ENCODE results near the gene ANTXR1. TPM values are rescaled to one million over a fixed set of nuclear protein-coding genes. Genes with fewer than 3 reads are reported as not detected.

ANTXR1 gene
- total RNA-seq, 4 donors from 2014 or later: 52.8 to 116 (median 98.9) TPM

DNA sequence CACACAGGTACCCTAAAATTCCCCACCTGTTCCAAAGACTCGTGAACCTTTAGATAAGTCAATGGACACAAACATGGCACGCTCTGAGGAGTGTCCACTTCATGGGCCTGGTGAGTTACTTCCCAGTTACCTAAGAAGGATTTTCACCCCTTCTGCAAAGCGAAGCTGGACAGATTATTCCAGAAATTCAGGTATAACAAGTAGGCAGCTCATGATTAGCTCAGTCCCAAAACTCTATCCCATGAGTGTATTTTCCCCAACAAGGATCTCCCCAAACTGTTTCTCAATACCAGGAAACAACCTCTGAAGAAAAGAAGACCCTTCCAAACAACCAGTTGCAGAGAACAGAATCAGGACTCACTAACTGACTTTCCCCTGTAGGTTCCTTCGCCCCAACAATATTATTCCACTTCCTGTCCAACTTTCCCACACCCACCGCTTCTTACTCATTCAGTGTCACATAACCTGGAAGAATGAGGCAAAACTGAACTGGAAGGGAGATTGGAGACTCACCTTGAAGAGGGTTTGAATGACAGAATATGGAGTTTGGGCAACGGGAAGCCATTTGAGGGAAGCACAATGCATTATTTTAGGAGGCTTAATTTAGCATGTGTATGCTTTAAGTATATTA is 120.1 kb downstream of the ANTXR1 start:
- TF ChIP-seq, protein P1, sequence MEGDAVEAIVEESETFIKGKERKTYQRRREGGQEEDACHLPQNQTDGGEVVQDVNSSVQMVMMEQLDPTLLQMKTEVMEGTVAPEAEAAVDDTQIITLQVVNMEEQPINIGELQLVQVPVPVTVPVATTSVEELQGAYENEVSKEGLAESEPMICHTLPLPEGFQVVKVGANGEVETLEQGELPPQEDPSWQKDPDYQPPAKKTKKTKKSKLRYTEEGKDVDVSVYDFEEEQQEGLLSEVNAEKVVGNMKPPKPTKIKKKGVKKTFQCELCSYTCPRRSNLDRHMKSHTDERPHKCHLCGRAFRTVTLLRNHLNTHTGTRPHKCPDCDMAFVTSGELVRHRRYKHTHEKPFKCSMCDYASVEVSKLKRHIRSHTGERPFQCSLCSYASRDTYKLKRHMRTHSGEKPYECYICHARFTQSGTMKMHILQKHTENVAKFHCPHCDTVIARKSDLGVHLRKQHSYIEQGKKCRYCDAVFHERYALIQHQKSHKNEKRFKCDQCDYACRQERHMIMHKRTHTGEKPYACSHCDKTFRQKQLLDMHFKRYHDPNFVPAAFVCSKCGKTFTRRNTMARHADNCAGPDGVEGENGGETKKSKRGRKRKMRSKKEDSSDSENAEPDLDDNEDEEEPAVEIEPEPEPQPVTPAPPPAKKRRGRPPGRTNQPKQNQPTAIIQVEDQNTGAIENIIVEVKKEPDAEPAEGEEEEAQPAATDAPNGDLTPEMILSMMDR (IDR thresholded peaks at IDR 0.05): no peak
- TF ChIP-seq POLR2AphosphoS5 (IDR thresholded peaks at IDR 0.05): no peak
- Histone ChIP-seq H3K9me3 (no peaks in the 10 kb centered on the region), H3K4me3 (no peak overlapping the region), H3K27ac (no peak overlapping the region), H3K27me3 (no peaks in the 10 kb centered on the region), H3K4me1 (peaks cover 0 to 23% (median 4%) of the 10 kb centered on the region in 3 donors), H3K36me3 (peaks cover 0 to 37% of the 10 kb centered on the region in 2 donors)
- WGBS, 2 donors (ENCODE audit: low coverage in 1 of 2): 90 to 95% methylated on average over 6 of the region's 6 CpGs
- no peak for ATAC-seq

GRCh38 chr2:69133898-69134297 is 120.9 kb downstream of the ANTXR1 start:
- Histone ChIP-seq H3K4me3 (no peak overlapping the region), H3K27ac (peak overlapping the region in 1 of 4 donors; percentile 12), H3K4me1 (peaks cover 3 to 31% (median 4%) of the 10 kb centered on the region in 3 donors), H3K9me3 (no peaks in the 10 kb centered on the region), H3K36me3 (peaks cover 0 to 31% of the 10 kb centered on the region in 2 donors), H3K27me3 (no peaks in the 10 kb centered on the region)
- 91 to 93% methylated on average over 3 of the region's 3 CpGs for WGBS, 2 donors (ENCODE audit: low coverage in 1 of 2)
- TF ChIP-seq POLR2A (IDR thresholded peaks at IDR 0.05) (no peak), POLR2AphosphoS5 (IDR thresholded peaks at IDR 0.05) (no peak)
- TF ChIP-seq, protein P1 (IDR thresholded peaks at IDR 0.05): no peak
- ATAC-seq: no peak

- Histone ChIP-seq H3K4me1 (peaks cover 3 to 37% (median 4%) of the 10 kb centered on the region in 3 donors), H3K9me3 (no peaks in the 10 kb centered on the region), H3K27ac (peak overlapping the region in 1 of 4 donors; percentile 12), H3K36me3 (peaks cover 0 to 26% of the 10 kb centered on the region in 2 donors), H3K27me3 (no peaks in the 10 kb centered on the region), H3K4me3 (no peak overlapping the region)
- 19 to 46% methylated on average over 3 of the region's 3 CpGs for WGBS, 2 donors (ENCODE audit: low coverage in 1 of 2)
- TF ChIP-seq, protein P1 (IDR thresholded peaks at IDR 0.05): no peak
- no peak for TF ChIP-seq POLR2AphosphoS5 (IDR thresholded peaks at IDR 0.05)
- TF ChIP-seq POLR2A (IDR thresholded peaks at IDR 0.05): no peak
- TF ChIP-seq EP300 (IDR thresholded peaks at IDR 0.05): no peak
- no peak for ATAC-seq
Observed at GRCh38 chr2:69134306-69134945, 121.4 kb downstream of the ANTXR1 start.

- Histone ChIP-seq H3K36me3 (peaks cover 0 to 8% of the 10 kb centered on the region in 2 donors), H3K27ac (peak overlapping the region in 3 of 4 donors; percentile 20 to 68 (median 64)), H3K9me3 (no peaks in the 10 kb centered on the region), H3K4me1 (peaks cover 3 to 31% (median 4%) of the 10 kb centered on the region in 3 donors), H3K27me3 (no peaks in the 10 kb centered on the region), H3K4me3 (no peak overlapping the region)
- ATAC-seq: peak; percentile 66
- TF ChIP-seq EP300 (IDR thresholded peaks at IDR 0.05) (no peak), POLR2A (IDR thresholded peaks at IDR 0.05) (no peak), POLR2AphosphoS5 (IDR thresholded peaks at IDR 0.05) (no peak)
- TF ChIP-seq, protein P1 (IDR thresholded peaks at IDR 0.05): no peak
- 20 to 38% methylated on average over 5 of the region's 5 CpGs for WGBS, 2 donors (ENCODE audit: low coverage in 1 of 2)
Observed at GRCh38 chr2:69138247-69138772, 125.3 kb downstream of the ANTXR1 start.

Data from gastroesophageal sphincter (tissue), 4 donors.